MCF 10A (cell line): ENCODE measurements around the gene IFNW1. TPM values are rescaled to one million over a fixed set of nuclear protein-coding genes. Genes with fewer than 3 reads are reported as not detected.

Experiments used
- BruUV-seq: library from RNA; stranded (reverse); fragments of 400-500 nt; replicated peaks from 2 replicates; lab custom pipeline; 2021; lab: Mats Ljungman, UMichigan
- CTCF ChIA-PET: fragments of 300-600 bp; sonication (Branson Sonifier 250); formaldehyde crosslinking; extraction: SDS; loops from one replicate; lab custom pipeline; 2021; ENCODE audit warnings: antibody characterized with exemption, inconsistent platforms; lab: Yijun Ruan, JAX
- POLR2A ChIA-PET: fragments of 300-600, 350-650 bp; sonication (Branson Sonifier 250); formaldehyde crosslinking; extraction: SDS; loops from one replicate; lab custom pipeline; 2020; ENCODE audit warnings: antibody characterized with exemption, inconsistent platforms; lab: Yijun Ruan, JAX
- DNase-seq: peaks from one replicate; pipeline ENCODE4 v3.0.0-alpha.2; 2018; ENCODE audit not compliant: unreplicated experiment
- H3K27ac Mint-ChIP-seq: one replicate; pipeline ENCODE4 v1.8.0; 2022; ENCODE audit warnings: mild to moderate bottlenecking, low read depth, mixed read lengths; ENCODE audit not compliant: unreplicated experiment
- H3K27me3 Mint-ChIP-seq: one replicate; pipeline ENCODE4 v1.8.0; 2022; ENCODE audit warnings: mixed read lengths; ENCODE audit not compliant: insufficient read depth, unreplicated experiment
- H3K36me3 Mint-ChIP-seq: one replicate; pipeline ENCODE4 v1.8.0; 2022; ENCODE audit warnings: mild to moderate bottlenecking, moderate library complexity, mixed read lengths; ENCODE audit not compliant: insufficient read depth, unreplicated experiment
- H3K4me1 Mint-ChIP-seq: one replicate; pipeline ENCODE4 v1.8.0; 2022; ENCODE audit warnings: mixed read lengths; ENCODE audit not compliant: insufficient read depth, unreplicated experiment
- H3K4me3 Mint-ChIP-seq: one replicate; pipeline ENCODE4 v1.8.0; 2022; ENCODE audit warnings: mild to moderate bottlenecking, moderate library complexity, mixed read lengths; ENCODE audit not compliant: unreplicated experiment
- H3K9me3 Mint-ChIP-seq: one replicate; pipeline ENCODE4 v1.8.0; 2022; ENCODE audit warnings: mixed read lengths; ENCODE audit not compliant: unreplicated experiment
- intact Hi-C: fragments of 100-400 bp; cut with micrococcal nuclease; formaldehyde crosslinking; loops from 2 replicates; pipeline ENCODE4 v1.14.1; 2022
- total RNA-seq: library from RNA; stranded (reverse); gene quantifications from 2 replicates; pipeline ENCODE4 v1.2.3, GENCODE V29; 2022
- TF ChIP-seq, protein P1 (sequence below): fragments of 200-600 bp; IDR thresholded peaks from one replicate; pipeline ENCODE4 v1.8.0; 2022; ENCODE audit warnings: antibody characterized with exemption, mild to moderate bottlenecking; ENCODE audit not compliant: unreplicated experiment

The IFNW1 gene
- total RNA-seq, 1 experiment from 2014 or later = not detected

- no peaks in the 10 kb centered on the region for H3K9me3 Mint-ChIP-seq
- H3K27ac Mint-ChIP-seq = no peak overlapping the region
- no peaks in the 10 kb centered on the region for H3K36me3 Mint-ChIP-seq
- no TSS peak for BruUV-seq
- POLR2A ChIA-PET = no interaction called here
- CTCF ChIA-PET = no interaction called here
- no peak overlapping the region for H3K4me3 Mint-ChIP-seq
- TF ChIP-seq, protein P1, sequence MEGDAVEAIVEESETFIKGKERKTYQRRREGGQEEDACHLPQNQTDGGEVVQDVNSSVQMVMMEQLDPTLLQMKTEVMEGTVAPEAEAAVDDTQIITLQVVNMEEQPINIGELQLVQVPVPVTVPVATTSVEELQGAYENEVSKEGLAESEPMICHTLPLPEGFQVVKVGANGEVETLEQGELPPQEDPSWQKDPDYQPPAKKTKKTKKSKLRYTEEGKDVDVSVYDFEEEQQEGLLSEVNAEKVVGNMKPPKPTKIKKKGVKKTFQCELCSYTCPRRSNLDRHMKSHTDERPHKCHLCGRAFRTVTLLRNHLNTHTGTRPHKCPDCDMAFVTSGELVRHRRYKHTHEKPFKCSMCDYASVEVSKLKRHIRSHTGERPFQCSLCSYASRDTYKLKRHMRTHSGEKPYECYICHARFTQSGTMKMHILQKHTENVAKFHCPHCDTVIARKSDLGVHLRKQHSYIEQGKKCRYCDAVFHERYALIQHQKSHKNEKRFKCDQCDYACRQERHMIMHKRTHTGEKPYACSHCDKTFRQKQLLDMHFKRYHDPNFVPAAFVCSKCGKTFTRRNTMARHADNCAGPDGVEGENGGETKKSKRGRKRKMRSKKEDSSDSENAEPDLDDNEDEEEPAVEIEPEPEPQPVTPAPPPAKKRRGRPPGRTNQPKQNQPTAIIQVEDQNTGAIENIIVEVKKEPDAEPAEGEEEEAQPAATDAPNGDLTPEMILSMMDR = no peak
- no peaks in the 10 kb centered on the region for H3K4me1 Mint-ChIP-seq
- peaks cover 40% of the 10 kb centered on the region for H3K27me3 Mint-ChIP-seq
- intact Hi-C loops = no loop called here
- no peak for DNase-seq
These were observed 22.4 kb downstream of the IFNW1 start for GRCh38 chr9:21119093-21119770.

DNA sequence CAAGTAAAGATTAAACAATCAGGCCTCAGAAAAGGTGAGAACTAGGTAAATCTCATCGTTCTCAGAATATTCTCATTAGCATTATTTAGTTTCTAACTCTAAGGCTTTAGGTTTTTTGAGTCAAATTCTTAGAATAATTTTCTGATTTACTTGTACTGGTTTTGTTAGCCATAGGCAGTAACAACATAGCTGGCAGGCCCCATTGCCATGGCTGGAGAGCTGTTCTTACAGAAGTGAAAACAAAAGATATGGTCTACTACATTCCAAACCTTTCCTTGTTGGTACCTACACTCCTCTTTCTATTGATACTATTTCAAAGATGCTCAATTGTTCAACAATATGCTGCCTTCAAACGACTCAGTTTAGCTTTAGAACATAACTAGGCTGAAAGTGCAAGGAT is 27.3 kb downstream of the IFNW1 start:
- no peak for DNase-seq
- BruUV-seq = no TSS peak
- intact Hi-C loops = no loop called here
- TF ChIP-seq, protein P1 = no peak
- Mint-ChIP-seq H3K27me3 (peaks cover 50% of the 10 kb centered on the region), H3K36me3 (no peaks in the 10 kb centered on the region), H3K4me1 (no peaks in the 10 kb centered on the region), H3K9me3 (no peaks in the 10 kb centered on the region), H3K27ac (no peak overlapping the region), H3K4me3 (no peak overlapping the region)
- ChIA-PET POLR2A (no interaction called here), CTCF (interaction anchor here (0.6 kb wide), 2 partner anchors 163 to 1065 kb away, joined by 3 to 4 read pairs; no protein-coding TSS in a partner anchor)

DNA sequence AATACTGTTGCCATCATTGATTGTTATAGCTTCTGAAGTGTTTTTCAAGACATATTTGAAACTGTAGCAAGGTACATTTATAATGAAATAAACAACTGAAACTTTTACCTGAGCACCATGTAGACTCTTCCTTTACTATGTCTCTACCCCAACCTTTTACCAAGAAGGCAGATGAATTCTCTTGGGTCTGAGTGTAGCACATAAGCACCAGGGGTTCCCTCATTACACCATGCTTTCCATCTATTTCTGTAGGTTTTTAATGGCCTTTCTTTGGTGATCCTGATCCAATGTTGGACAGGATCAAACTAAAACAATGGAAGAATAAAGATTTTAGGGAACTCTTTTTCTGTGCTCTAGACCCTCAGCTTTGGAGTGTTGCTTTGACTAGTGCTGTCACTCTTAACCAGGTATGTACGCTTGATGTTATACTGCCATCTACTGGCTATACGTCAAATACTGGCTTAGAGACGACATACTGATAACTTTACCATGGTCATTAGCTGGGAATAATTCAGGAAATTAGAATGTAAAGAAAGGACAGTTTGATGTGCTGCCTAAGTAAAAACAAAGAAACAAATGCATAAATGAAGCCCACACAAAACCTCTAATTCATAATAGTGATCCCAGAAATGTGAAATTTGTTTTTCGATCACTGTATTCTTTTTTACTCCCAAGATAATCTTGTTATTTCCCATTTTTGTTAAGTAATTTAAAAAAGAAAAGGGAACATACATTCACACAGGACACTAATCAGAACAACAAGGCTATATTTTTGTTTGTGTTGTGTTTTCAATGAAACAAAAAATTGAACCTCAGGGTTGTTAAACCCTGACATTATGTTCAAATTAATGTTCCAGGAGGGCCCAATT is 30.7 kb downstream of the IFNW1 start:
- ChIA-PET POLR2A (no interaction called here), CTCF (interaction anchor here (0.5 to 2.6 kb wide), 17 partner anchors 8 to 1187 kb away, joined by 3 to 12 read pairs (median 3); no protein-coding TSS in a partner anchor)
- intact Hi-C loops = loop anchor here (1.0 to 2.0 kb wide), 4 partner anchors 226 to 1184 kb away; no protein-coding TSS in a partner anchor
- Mint-ChIP-seq H3K27ac (no peak overlapping the region), H3K4me3 (no peak overlapping the region), H3K27me3 (peaks cover 25% of the 10 kb centered on the region), H3K4me1 (no peaks in the 10 kb centered on the region), H3K36me3 (no peaks in the 10 kb centered on the region), H3K9me3 (no peaks in the 10 kb centered on the region)
- TF ChIP-seq, protein P1 = peak; percentile 42
- peak; percentile 63 for DNase-seq
- BruUV-seq = no TSS peak

- intact Hi-C loops = loop anchor here (5.0 kb wide), 1 partner anchor 682 kb away; no protein-coding TSS in a partner anchor
- Mint-ChIP-seq H3K27me3 (no peaks in the 10 kb centered on the region), H3K9me3 (no peaks in the 10 kb centered on the region), H3K36me3 (no peaks in the 10 kb centered on the region), H3K4me1 (no peaks in the 10 kb centered on the region), H3K4me3 (no peak overlapping the region), H3K27ac (no peak overlapping the region)
- BruUV-seq = no TSS peak
- CTCF ChIA-PET = no interaction called here
- DNase-seq = no peak
- TF ChIP-seq, protein P1 = no peak
- POLR2A ChIA-PET = no interaction called here
These were observed 36.8 kb downstream of the IFNW1 start for GRCh38 chr9:21104787-21105186.
